Mesenchymal stem cell (in vitro differentiated cells and primary cell): Measurements from ENCODE around the gene FTO.

Source experiments
- DNase-seq: peaks from one replicate; pipeline ENCODE4 v3.0.0-alpha.2; 2013
- H2AFZ ChIP-seq: one replicate; pipeline ENCODE4 v1.6.1; 2013; ENCODE audit warnings: low read depth, mild to moderate bottlenecking, control low read depth, inconsistent platforms, low read length, moderate library complexity
- H2AK5ac ChIP-seq: 2 replicates; pipeline ENCODE4 v1.6.1; 2013; ENCODE audit warnings: low read length, moderate library complexity, mild to moderate bottlenecking, inconsistent platforms; ENCODE audit not compliant: severe bottlenecking
- H2BK120ac ChIP-seq: one replicate; pipeline ENCODE4 v1.6.1; 2013; ENCODE audit warnings: low read depth, mild to moderate bottlenecking, inconsistent platforms, low read length, moderate library complexity
- H2BK12ac ChIP-seq, 2 experiments: one replicate each; pipeline ENCODE4 v1.6.1; 2013; ENCODE audit warnings: inconsistent platforms in 2 of 2, low read length in 2 of 2, mild to moderate bottlenecking in 2 of 2, moderate library complexity in 2 of 2, control low read depth in 1 of 2
- H2BK15ac ChIP-seq: one replicate; pipeline ENCODE4 v1.6.1; 2013; ENCODE audit warnings: mild to moderate bottlenecking, low read depth, inconsistent platforms; ENCODE audit not compliant: poor library complexity, severe bottlenecking
- H2BK5ac ChIP-seq: 2 replicates; pipeline ENCODE4 v1.6.1; 2013; ENCODE audit warnings: low read depth, mild to moderate bottlenecking, low read length, control low read depth, inconsistent platforms; ENCODE audit not compliant: poor library complexity, severe bottlenecking
- H3K14ac ChIP-seq, 2 experiments: one replicate each; pipeline ENCODE4 v1.6.1; 2013; ENCODE audit warnings: inconsistent platforms in 2 of 2, low read length in 2 of 2, control low read depth in 1 of 2, mild to moderate bottlenecking in 1 of 2, moderate library complexity in 1 of 2
- H3K18ac ChIP-seq, 2 experiments: one replicate each; pipeline ENCODE4 v1.6.1; 2013; ENCODE audit warnings: inconsistent platforms in 2 of 2, low read length in 2 of 2, control low read depth in 1 of 2, low read depth in 1 of 2, mild to moderate bottlenecking in 1 of 2
- H3K23ac ChIP-seq, 2 experiments: one replicate each; pipeline ENCODE4 v1.6.1; 2013; ENCODE audit warnings: inconsistent platforms in 2 of 2, low read length in 2 of 2, mild to moderate bottlenecking in 2 of 2, moderate library complexity in 2 of 2, control low read depth in 1 of 2
- H3K27ac ChIP-seq: 2 replicates; pipeline ENCODE4 v1.5.1; 2013; ENCODE audit warnings: mild to moderate bottlenecking, moderate library complexity, low read length, control low read depth, inconsistent platforms; ENCODE audit not compliant: poor library complexity, severe bottlenecking
- H3K27me3 ChIP-seq, 2 experiments: 2 replicates each; pipeline versions ENCODE4 v1.6.1 to v1.7.0; 2013; ENCODE audit warnings: low read length in 2 of 2, mild to moderate bottlenecking in 2 of 2, moderate library complexity in 2 of 2, control low read depth in 1 of 2, inconsistent platforms in 1 of 2; ENCODE audit not compliant: control insufficient read depth in 1 of 2, insufficient read depth in 1 of 2
- H3K36me3 ChIP-seq, 2 experiments: 2 replicates each; pipeline versions ENCODE4 v1.6.1 to v1.7.0; 2013; ENCODE audit warnings: low read length in 2 of 2, control low read depth in 1 of 2, inconsistent platforms in 1 of 2, low read depth in 1 of 2, mild to moderate bottlenecking in 1 of 2; ENCODE audit not compliant: insufficient read depth in 2 of 2, control insufficient read depth in 1 of 2
- H3K4ac ChIP-seq, 2 experiments: one replicate each; pipeline ENCODE4 v1.6.1; 2013; ENCODE audit warnings: inconsistent platforms in 2 of 2, low read length in 2 of 2, mild to moderate bottlenecking in 2 of 2, moderate library complexity in 2 of 2, control low read depth in 1 of 2, low read depth in 1 of 2
- H3K4me1 ChIP-seq: 2 replicates; pipeline ENCODE4 v1.6.1; 2013; ENCODE audit warnings: low read depth, low read length, control low read depth; ENCODE audit not compliant: control insufficient read depth, insufficient read depth
- H3K4me2 ChIP-seq: 2 replicates; pipeline ENCODE4 v1.6.1; 2013; ENCODE audit warnings: low read length, mild to moderate bottlenecking, inconsistent platforms; ENCODE audit not compliant: poor library complexity, severe bottlenecking
- H3K4me3 ChIP-seq, 2 experiments: 2 replicates each; pipeline versions ENCODE4 v1.5.1 to v1.7.0; 2013; ENCODE audit warnings: low read length in 2 of 2, mild to moderate bottlenecking in 2 of 2, control low read depth in 1 of 2, low read depth in 1 of 2; ENCODE audit not compliant: insufficient read depth in 1 of 2
- H3K79me1 ChIP-seq: replicated peaks from 2 replicates; pipeline ENCODE4 v1.6.1; 2013; ENCODE audit warnings: mild to moderate bottlenecking, control low read depth, low read length, inconsistent platforms; ENCODE audit not compliant: poor library complexity, severe bottlenecking
- H3K9ac ChIP-seq: 2 replicates; pipeline ENCODE4 v1.7.0; 2013; ENCODE audit warnings: mild to moderate bottlenecking, low read length, moderate library complexity
- H3K9me3 ChIP-seq: 2 replicates; pipeline ENCODE4 v1.7.0; 2013; ENCODE audit warnings: mild to moderate bottlenecking, low read length; ENCODE audit not compliant: control insufficient read depth
- H4K8ac ChIP-seq: one replicate; pipeline ENCODE4 v1.6.1; 2013; ENCODE audit warnings: inconsistent platforms, mild to moderate bottlenecking, low read length, moderate library complexity
- H4K91ac ChIP-seq: one replicate; pipeline ENCODE4 v1.6.1; 2013; ENCODE audit warnings: mild to moderate bottlenecking, low read length, inconsistent platforms
- WGBS: methylation state at CpG from one replicate; pipeline ENCODE4 v1.1.7; 2013; ENCODE audit warnings: mixed read lengths; 5-methylcytosine and 5-hydroxymethylcytosine counted together

Gene FTO

GRCh38 chr16:54040975-54041374 is 337.0 kb downstream of the FTO start:
- H2BK120ac ChIP-seq, result no peak overlapping the region
- no peak overlapping the region for H4K8ac ChIP-seq
- H3K4ac ChIP-seq, result no peak overlapping the region
- no peak overlapping the region for H3K4me2 ChIP-seq
- no peak for DNase-seq
- H2AFZ ChIP-seq, result no peak overlapping the region
- H2AK5ac ChIP-seq, result no peak overlapping the region
- no peak overlapping the region for H3K18ac ChIP-seq
- H3K23ac ChIP-seq, result no peak overlapping the region
- H3K79me1 ChIP-seq, result no peaks in the 10 kb centered on the region
- H3K27ac ChIP-seq, result no peak overlapping the region
- H2BK15ac ChIP-seq, result no peak overlapping the region
- 67% methylated on average over 6 of the region's 6 CpGs for WGBS
- no peak overlapping the region for H2BK12ac ChIP-seq
- no peak overlapping the region for H3K14ac ChIP-seq
- peaks cover 0 to 10% of the 10 kb centered on the region in 2 experiments for H3K36me3 ChIP-seq
- H3K9me3 ChIP-seq, result peaks cover 2% of the 10 kb centered on the region
- H3K27me3 ChIP-seq, result no peaks in the 10 kb centered on the region
- H4K91ac ChIP-seq, result no peak overlapping the region
- no peak overlapping the region for H3K4me3 ChIP-seq
- no peak overlapping the region for H3K9ac ChIP-seq
- H2BK5ac ChIP-seq, result no peak overlapping the region
- no peaks in the 10 kb centered on the region for H3K4me1 ChIP-seq

- no peak overlapping the region for H2BK5ac ChIP-seq
- no peak overlapping the region for H2BK12ac ChIP-seq
- no peaks in the 10 kb centered on the region for H3K9me3 ChIP-seq
- no peak overlapping the region for H4K8ac ChIP-seq
- no peaks in the 10 kb centered on the region for H3K27me3 ChIP-seq
- no peak overlapping the region for H2AFZ ChIP-seq
- no peak overlapping the region for H3K27ac ChIP-seq
- H3K79me1 ChIP-seq, result no peaks in the 10 kb centered on the region
- no peak overlapping the region for H2BK120ac ChIP-seq
- H3K23ac ChIP-seq, result no peak overlapping the region
- no peak overlapping the region for H3K4me3 ChIP-seq
- no peak overlapping the region for H4K91ac ChIP-seq
- H3K9ac ChIP-seq, result no peak overlapping the region
- 82% methylated on average over 9 of the region's 11 CpGs for WGBS
- H3K18ac ChIP-seq, result no peak overlapping the region
- H3K4me2 ChIP-seq, result no peak overlapping the region
- H2AK5ac ChIP-seq, result no peak overlapping the region
- no peak overlapping the region for H3K14ac ChIP-seq
- H3K4ac ChIP-seq, result no peak overlapping the region
- H2BK15ac ChIP-seq, result no peak overlapping the region
- peaks cover 0 to 5% of the 10 kb centered on the region in 2 experiments for H3K36me3 ChIP-seq
- no peaks in the 10 kb centered on the region for H3K4me1 ChIP-seq
- DNase-seq, result no peak
Observed at GRCh38 chr16:54048586-54049495, 344.9 kb downstream of the FTO start.

GRCh38 chr16:54049591-54050458 is 345.9 kb downstream of the FTO start:
- no peak for DNase-seq
- Histone ChIP-seq H3K9me3 (no peaks in the 10 kb centered on the region), H3K4ac (no peak overlapping the region), H3K27ac (no peak overlapping the region), H3K9ac (no peak overlapping the region), H3K27me3 (no peaks in the 10 kb centered on the region), H2BK15ac (no peak overlapping the region), H3K4me2 (no peak overlapping the region), H4K8ac (no peak overlapping the region), H3K23ac (no peak overlapping the region), H3K4me3 (no peak overlapping the region), H2AK5ac (no peak overlapping the region), H2BK120ac (no peak overlapping the region), H3K14ac (no peak overlapping the region), H2BK5ac (no peak overlapping the region), H3K4me1 (no peaks in the 10 kb centered on the region), H3K18ac (no peak overlapping the region), H3K36me3 (peaks cover 0 to 5% of the 10 kb centered on the region in 2 experiments), H2AFZ (no peak overlapping the region), H4K91ac (no peak overlapping the region), H3K79me1 (no peaks in the 10 kb centered on the region), H2BK12ac (no peak overlapping the region)
- WGBS, result 69% methylated on average over 8 of the region's 8 CpGs
